Stimulated activated CD4-positive, alpha-beta T cell treated with anti-CD3 and anti-CD28 coated beads, Interleukin-4, amount 100 ng/mL, for 24 hours (primary cell): Measurements from ENCODE around the gene OR52E5.

Experiments used
- DNase-seq: peaks from one replicate; pipeline ENCODE4 v3.0.0-alpha.2; 2020

The OR52E5 gene

DNA sequence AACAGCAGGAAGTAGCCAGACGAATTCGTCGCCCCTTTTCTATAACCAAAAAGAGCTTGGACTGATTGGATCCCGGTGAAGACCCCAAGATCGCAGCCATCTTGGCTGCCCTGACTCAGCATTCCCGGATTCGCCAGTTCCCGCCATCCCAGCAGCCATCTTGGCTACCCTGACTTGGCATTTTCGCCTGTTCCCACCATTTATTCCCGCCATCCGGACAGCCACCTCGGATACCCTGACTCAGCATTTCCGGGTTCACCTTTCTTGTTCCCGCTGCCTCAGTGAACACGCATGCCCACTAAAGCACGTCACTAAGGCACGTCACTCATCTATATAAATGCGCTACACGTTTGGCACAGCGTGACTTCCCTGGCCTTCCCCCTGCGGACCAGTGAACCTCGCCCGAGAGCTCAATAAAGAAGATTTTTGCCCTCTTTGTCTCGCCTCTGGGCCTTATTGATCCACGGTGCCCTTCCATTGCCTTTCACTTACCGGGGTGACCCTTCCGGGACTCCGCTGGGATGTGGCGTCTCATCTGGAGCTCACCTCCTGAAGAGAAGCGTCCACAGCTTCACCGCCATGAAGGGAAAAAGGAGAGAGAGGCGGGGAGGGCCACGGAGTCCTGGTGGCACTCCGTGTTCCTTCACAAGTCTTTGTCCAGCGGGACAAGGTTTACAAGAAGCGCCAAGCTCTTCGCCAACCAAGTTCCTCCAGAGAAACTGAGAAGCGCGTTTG lies 45.0 kb downstream of the OR52E5 start:
- no peak for DNase-seq

DNA sequence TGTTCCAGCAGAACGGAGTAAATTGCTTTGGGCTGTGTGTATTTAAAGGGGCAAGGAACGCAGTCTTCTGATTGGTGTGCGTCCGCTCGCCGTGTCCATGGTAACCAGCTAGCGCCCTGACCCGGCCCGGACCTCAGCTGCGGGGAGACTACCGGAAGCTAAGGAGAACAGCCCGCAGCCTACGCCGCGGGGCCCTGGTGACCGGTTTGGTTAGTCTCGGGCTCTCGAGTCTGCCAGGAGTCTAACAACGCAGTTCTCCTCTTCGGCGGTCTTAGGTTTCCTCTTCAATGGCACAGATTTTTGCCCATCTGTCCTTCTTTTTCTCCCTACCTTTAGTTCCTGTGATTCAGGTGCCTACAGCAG lies 45.6 kb downstream of the OR52E5 start:
- no peak for DNase-seq

DNA sequence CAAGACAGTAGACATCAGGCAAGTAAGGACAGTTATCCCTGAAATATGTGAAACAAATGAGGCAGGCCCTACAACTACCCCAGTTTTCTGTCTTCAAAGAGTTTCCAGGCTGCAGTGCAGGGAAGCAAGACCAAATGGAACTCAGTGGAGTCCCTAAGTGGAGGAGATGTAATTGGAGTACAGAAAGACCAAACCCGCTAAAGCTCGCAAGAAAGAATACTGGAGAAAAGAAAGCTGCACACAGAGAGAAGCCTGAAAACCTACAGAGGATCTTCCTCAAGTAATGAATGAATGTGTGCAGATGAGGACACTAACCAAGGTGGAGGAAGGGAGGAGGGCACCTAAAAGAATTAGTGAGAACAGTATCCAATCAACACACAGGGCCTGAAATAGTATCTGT lies 47.7 kb downstream of the OR52E5 start:
- DNase-seq: no peak

DNA sequence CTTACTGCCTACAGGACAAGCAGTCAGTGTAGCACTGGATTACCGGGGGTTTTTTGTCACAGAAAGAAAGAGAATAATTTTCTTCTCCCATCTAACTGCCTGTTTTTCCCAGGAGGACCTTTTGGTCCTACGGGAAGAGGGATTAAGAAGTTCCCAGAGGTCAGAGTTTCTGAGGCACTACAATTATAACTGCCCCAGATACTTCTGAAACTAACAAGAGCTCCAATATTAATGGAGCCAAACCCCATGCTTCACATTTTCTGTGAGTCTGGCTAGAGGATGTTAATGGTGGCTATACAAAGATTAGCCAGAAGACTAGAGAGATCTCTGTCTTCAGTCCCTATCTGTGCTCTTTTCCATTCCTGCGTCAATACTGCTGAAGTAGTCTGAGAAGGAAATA lies 48.9 kb downstream of the OR52E5 start, which contains the start of gene OR56A3:
Gene OR56A3 (plus strand): TSS at position 301 of the 400 bp plus-strand sequence. CDS start 5,096 bp downstream, outside the sequence.
- no peak for DNase-seq
